Loucy (cell line): ENCODE data around the gene ATP1A4.

Experiments
- H2AFZ ChIP-seq: fragments of 200-600 bp; sonication (generic); 2 replicates; pipeline ENCODE4 v1.6.0; 2016; ENCODE audit warnings: antibody characterized with exemption, mild to moderate bottlenecking, low read length, moderate library complexity
- H3F3A ChIP-seq: fragments of 200-600 bp; 2 replicates; pipeline ENCODE4 v1.6.0; 2016; ENCODE audit warnings: antibody characterized with exemption, low read depth, mild to moderate bottlenecking
- H3K27me3 ChIP-seq: fragments of 200-600 bp; sonication (generic); 2 replicates; pipeline ENCODE4 v1.6.1; 2014; ENCODE audit warnings: low read length, mild to moderate bottlenecking; ENCODE audit not compliant: insufficient read depth, poor library complexity, severe bottlenecking
- H3K36me3 ChIP-seq: fragments of 200-600 bp; sonication (generic); 2 replicates; pipeline ENCODE4 v1.6.1; 2016; ENCODE audit warnings: low read length; ENCODE audit not compliant: insufficient read depth
- H3K4me1 ChIP-seq: fragments of 200-600 bp; sonication (generic); 2 replicates; pipeline ENCODE4 v1.5.1; 2014; ENCODE audit warnings: low read length, mild to moderate bottlenecking; ENCODE audit not compliant: insufficient read depth, poor library complexity, severe bottlenecking
- H3K4me2 ChIP-seq: fragments of 200-600 bp; sonication (generic); 2 replicates; pipeline ENCODE4 v1.6.0; 2014; ENCODE audit warnings: antibody characterized with exemption, low read length, low read depth, mild to moderate bottlenecking; ENCODE audit not compliant: poor library complexity, severe bottlenecking
- H3K4me3 ChIP-seq: fragments of 200-600 bp; sonication (generic); 2 replicates; pipeline ENCODE4 v1.5.1; 2014; ENCODE audit warnings: low read length, mild to moderate bottlenecking, mixed read lengths; ENCODE audit not compliant: poor library complexity, severe bottlenecking
- H3K79me2 ChIP-seq: fragments of 200-600 bp; sonication (generic); 2 replicates; pipeline ENCODE4 v1.6.1; 2014; ENCODE audit warnings: low read length; ENCODE audit not compliant: insufficient read depth
- H3K9ac ChIP-seq: fragments of 200-600 bp; sonication (generic); 2 replicates; pipeline ENCODE4 v1.6.0; 2014; ENCODE audit warnings: mild to moderate bottlenecking, low read depth, low read length, moderate library complexity; ENCODE audit not compliant: poor library complexity, severe bottlenecking
- H3K9me2 ChIP-seq: fragments of 200-600 bp; sonication (generic); replicated peaks from 2 replicates; pipeline ENCODE4 v1.6.1; 2016; ENCODE audit warnings: low read depth, low read length, mixed read lengths
- H3K9me3 ChIP-seq: fragments of 200-600 bp; sonication (generic); 2 replicates; pipeline ENCODE4 v1.6.1; 2014; ENCODE audit warnings: mild to moderate bottlenecking, antibody characterized with exemption, low read length, low read depth; ENCODE audit not compliant: insufficient read depth
- H4K20me1 ChIP-seq: fragments of 200-600 bp; sonication (generic); 2 replicates; pipeline ENCODE4 v1.6.0; 2014; ENCODE audit warnings: antibody characterized with exemption, low read length, mild to moderate bottlenecking; ENCODE audit not compliant: insufficient read depth, poor library complexity, severe bottlenecking
- CTCF ChIP-seq: fragments of 200-600 bp; sonication (generic); conservative IDR thresholded peaks from 2 replicates; pipeline ENCODE4 v1.5.1; 2014; ENCODE audit warnings: mild to moderate bottlenecking, antibody characterized with exemption, low read length
- EZH2phosphoT487 ChIP-seq: fragments of 200-600 bp; IDR thresholded peaks from 2 replicates; pipeline ENCODE4 v1.6.1; 2018; ENCODE audit warnings: antibody characterized with exemption, mild to moderate bottlenecking, moderate library complexity, borderline replicate concordance

The ATP1A4 gene

GRCh38 chr1:160216301-160216700 lies 64.9 kb downstream of the ATP1A4 start:
- no peaks in the 10 kb centered on the region for H3K9me3 ChIP-seq
- no peaks in the 10 kb centered on the region for H3F3A ChIP-seq
- no peaks in the 10 kb centered on the region for H3K4me1 ChIP-seq
- no peak overlapping the region for H3K4me3 ChIP-seq
- no peaks in the 10 kb centered on the region for H3K79me2 ChIP-seq
- TF ChIP-seq EZH2phosphoT487 (no peak), CTCF (no peak)
- no peaks in the 10 kb centered on the region for H3K9me2 ChIP-seq
- H4K20me1 ChIP-seq = no peaks in the 10 kb centered on the region
- H3K9ac ChIP-seq = no peak overlapping the region
- no peak overlapping the region for H3K4me2 ChIP-seq
- peaks cover 94% of the 10 kb centered on the region; the same call in 1 of the 2 replicates for H3K36me3 ChIP-seq
- H2AFZ ChIP-seq = no peak overlapping the region
- no peaks in the 10 kb centered on the region for H3K27me3 ChIP-seq

DNA sequence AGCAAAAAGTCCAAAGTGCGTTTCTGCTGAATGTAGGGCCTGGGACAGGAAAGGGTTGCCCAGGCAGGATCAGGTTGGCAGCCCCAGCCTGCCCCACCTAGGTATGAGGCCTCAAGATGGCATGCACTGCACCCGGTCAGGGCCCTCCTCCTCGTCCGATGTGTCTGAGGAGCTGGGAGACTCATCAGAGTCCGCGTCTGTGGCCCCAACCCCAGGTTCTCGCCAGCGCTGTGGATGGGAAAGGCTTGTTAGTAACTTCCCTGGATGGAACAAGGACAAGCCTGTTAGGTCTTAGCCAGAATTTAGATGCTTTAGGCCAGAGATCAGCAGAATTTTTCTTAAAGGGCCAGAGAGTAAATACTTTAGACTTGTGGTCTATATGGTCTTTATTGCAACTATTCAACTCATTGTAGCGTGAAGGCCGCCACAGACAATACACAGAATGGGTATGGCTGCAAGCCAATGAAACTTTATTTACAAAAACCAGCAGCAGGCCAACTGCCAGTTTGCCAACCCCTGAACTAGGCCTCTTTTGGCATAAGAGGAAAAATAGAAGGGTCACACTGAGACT lies 66.2 kb downstream of the ATP1A4 start:
- Histone ChIP-seq H3F3A (no peaks in the 10 kb centered on the region), H4K20me1 (no peaks in the 10 kb centered on the region), H3K4me1 (no peaks in the 10 kb centered on the region), H3K9me2 (no peaks in the 10 kb centered on the region), H3K9ac (no peak overlapping the region), H3K4me2 (no peak overlapping the region), H3K27me3 (no peaks in the 10 kb centered on the region), H3K79me2 (no peaks in the 10 kb centered on the region), H3K9me3 (no peaks in the 10 kb centered on the region), H2AFZ (no peak overlapping the region), H3K4me3 (no peak overlapping the region), H3K36me3 (peaks cover 97% of the 10 kb centered on the region; the same call in 1 of the 2 replicates)
- no peak for TF ChIP-seq CTCF
- TF ChIP-seq EZH2phosphoT487 = no peak

GRCh38 chr1:160219062-160219929 lies 67.9 kb downstream of the ATP1A4 start:
- H2AFZ ChIP-seq = no peak overlapping the region
- H3K9ac ChIP-seq = no peak overlapping the region
- H3F3A ChIP-seq = no peaks in the 10 kb centered on the region
- H4K20me1 ChIP-seq = no peaks in the 10 kb centered on the region
- H3K9me3 ChIP-seq = no peaks in the 10 kb centered on the region
- TF ChIP-seq EZH2phosphoT487 (no peak), CTCF (peak; percentile 45)
- H3K9me2 ChIP-seq = no peaks in the 10 kb centered on the region
- no peak overlapping the region for H3K4me3 ChIP-seq
- no peaks in the 10 kb centered on the region for H3K4me1 ChIP-seq
- H3K36me3 ChIP-seq = peaks cover 98% of the 10 kb centered on the region; the same call in 1 of the 2 replicates
- H3K27me3 ChIP-seq = no peaks in the 10 kb centered on the region
- no peak overlapping the region for H3K4me2 ChIP-seq
- H3K79me2 ChIP-seq = no peaks in the 10 kb centered on the region
